B cell (primary cell): Measurements from ENCODE around the gene PAX2. TPM values are rescaled to one million over a fixed set of nuclear protein-coding genes. Genes with fewer than 3 reads are reported as not detected.

Experiments
- ATAC-seq: fragments of 200-7000 bp; cut with Tn5 transposase; one replicate; pipeline ENCODE4 v1.10.0; 2021; ENCODE audit warnings: low read depth, mild to moderate bottlenecking, moderate number of reproducible peaks, moderate library complexity
- CTCF ChIA-PET: fragments of 350-600 bp; sonication (Branson Sonifier 250); formaldehyde crosslinking; loops from one replicate; lab custom pipeline; 2021; ENCODE audit warnings: antibody characterized with exemption, inconsistent platforms; lab: Charles Lee
- POLR2A ChIA-PET: fragments of 350-600 bp; sonication (Branson Sonifier 250); formaldehyde crosslinking; loops from one replicate; lab custom pipeline; 2021; ENCODE audit warnings: antibody characterized with exemption; lab: Charles Lee
- DNase-seq: peaks from one replicate; pipeline ENCODE4 v3.0.0; 2013
- H2AFZ ChIP-seq: 2 replicates; pipeline ENCODE4 v1.6.1; 2012; ENCODE audit warnings: mild to moderate bottlenecking, low read depth, low read length; ENCODE audit not compliant: insufficient read depth, poor library complexity, severe bottlenecking
- H3K27ac ChIP-seq, 2 donors: 1 replicate in 1 of 2; 2 replicates in 1 of 2; pipeline ENCODE4 v1.5.1; 2012 to 2013; ENCODE audit warnings: low read length in 2 of 2, mild to moderate bottlenecking in 2 of 2, moderate library complexity in 1 of 2
- H3K27me3 ChIP-seq, 4 experiments: fragments of 200-600 bp in 1 of 4; sonication (generic) in 1 of 4; replicated peaks in 1 of 4; 1 replicate in 2 of 4; 2 replicates in 2 of 4; pipeline versions ENCODE4 v1.6.1 to v1.7.0; 2013 to 2016; ENCODE audit warnings: low read length in 3 of 4, mild to moderate bottlenecking in 2 of 4, mixed read lengths in 1 of 4, moderate library complexity in 1 of 4; ENCODE audit not compliant: insufficient read depth in 4 of 4, control insufficient read depth in 3 of 4; ENCODE audit errors: control extremely low read depth in 1 of 4
- H3K36me3 ChIP-seq, 2 experiments: replicated peaks in 1 of 2; 1 replicate in 1 of 2; 2 replicates in 1 of 2; pipeline versions ENCODE4 v1.6.1 to v1.7.1; 2013; ENCODE audit warnings: low read length in 1 of 2; ENCODE audit not compliant: insufficient read depth in 2 of 2, control insufficient read depth in 1 of 2; ENCODE audit errors: control extremely low read depth in 1 of 2, extremely low read depth in 1 of 2
- H3K4me1 ChIP-seq, 2 donors: fragments of 200-600 bp in 1 of 2; sonication (generic) in 1 of 2; 1 replicate in 1 of 2; 2 replicates in 1 of 2; pipeline versions ENCODE4 v1.5.1 to v1.6.1; 2013 to 2017; ENCODE audit warnings: low read length in 2 of 2; ENCODE audit not compliant: control insufficient read depth in 2 of 2, insufficient read depth in 2 of 2
- H3K4me2 ChIP-seq: replicated peaks from 2 replicates; pipeline ENCODE3; 2012; ENCODE audit warnings: mild to moderate bottlenecking, low read depth, low read length; ENCODE audit not compliant: poor library complexity, severe bottlenecking
- H3K4me3 ChIP-seq, 5 experiments: fragments of 200-600 bp in 1 of 5; sonication (generic) in 1 of 5; 1 replicate in 3 of 5; 2 replicates in 2 of 5; pipeline versions ENCODE4 v1.5.1 to v1.7.0; 2011 to 2016; ENCODE audit warnings: low read length in 4 of 5, mild to moderate bottlenecking in 4 of 5, low read depth in 2 of 5, control low read depth in 1 of 5, moderate library complexity in 1 of 5; ENCODE audit not compliant: insufficient read depth in 1 of 5; ENCODE audit errors: control extremely low read depth in 1 of 5, extremely low read depth in 1 of 5
- H3K79me2 ChIP-seq: fragments of 200-600 bp; sonication (generic); one replicate; pipeline ENCODE4 v1.6.0; 2016; ENCODE audit warnings: low read length; ENCODE audit not compliant: control insufficient read depth, insufficient read depth
- H3K9ac ChIP-seq: fragments of 200-600 bp; sonication (generic); 2 replicates; pipeline ENCODE4 v1.6.1; 2017; ENCODE audit warnings: mild to moderate bottlenecking, low read length, moderate library complexity
- H3K9me3 ChIP-seq, 3 donors: one replicate each; pipeline versions ENCODE4 v1.6.1 to v1.7.1; 2013; ENCODE audit warnings: low read length in 2 of 3; ENCODE audit not compliant: control insufficient read depth in 2 of 3, insufficient read depth in 1 of 3; ENCODE audit errors: control extremely low read depth in 1 of 3
- H4K20me1 ChIP-seq: 2 replicates; pipeline ENCODE4 v1.6.0; 2012; ENCODE audit warnings: mild to moderate bottlenecking, low read length; ENCODE audit not compliant: insufficient read depth, control insufficient read depth, poor library complexity, severe bottlenecking
- H3K27ac Mint-ChIP-seq: one replicate; pipeline ENCODE4 v1.8.0; 2021; ENCODE audit warnings: mixed read lengths
- H3K27me3 Mint-ChIP-seq: one replicate; pipeline ENCODE4 v1.8.0; 2021; ENCODE audit warnings: mixed read lengths
- H3K4me1 Mint-ChIP-seq: one replicate; pipeline ENCODE4 v1.8.0; 2021; ENCODE audit warnings: mixed read lengths
- H3K4me3 Mint-ChIP-seq: one replicate; pipeline ENCODE4 v1.8.0; 2021; ENCODE audit warnings: mixed read lengths
- H3K9me3 Mint-ChIP-seq: one replicate; pipeline ENCODE4 v1.8.0; 2022; ENCODE audit warnings: mixed read lengths; ENCODE audit not compliant: insufficient read depth
- CTCF ChIP-seq: fragments of 200-600 bp; IDR thresholded peaks from one replicate; pipeline ENCODE4 v1.8.0; 2022; ENCODE audit warnings: antibody characterized with exemption, mild to moderate bottlenecking
- EZH2 ChIP-seq: IDR thresholded peaks from 2 replicates; pipeline ENCODE4 v1.6.1; 2012; ENCODE audit warnings: borderline replicate concordance, low read depth, mild to moderate bottlenecking, moderate library complexity, low read length; ENCODE audit not compliant: insufficient read depth, poor library complexity, severe bottlenecking
- WGBS: methylation state at CpG from one replicate; pipeline ENCODE4 v1.1.5; 2013; ENCODE audit warnings: missing lambda C conversion rate; ENCODE audit not compliant: insufficient coverage; 5-methylcytosine and 5-hydroxymethylcytosine counted together
- intact Hi-C: fragments of 100-400 bp; cut with micrococcal nuclease; formaldehyde crosslinking; loops from one replicate; pipeline ENCODE4 v1.10.0; 2022
- polyA plus RNA-seq: library from polyadenylated mRNA; depleted of rRNA; stranded (reverse); fragments of >200 nt; gene quantifications from 2 replicates; pipeline ENCODE4 v1.2.3, GENCODE V29; 2012
- total RNA-seq, 2 donors: library from RNA; stranded (reverse); fragments of 120-200 nt in 1 of 2; gene quantifications; 1 replicate in 1 of 2; 2 replicates in 1 of 2; pipeline versions ENCODE4 v1.2.3 to v1.2.4, GENCODE V29; 2013 to 2022

Gene PAX2
- total and polyA plus RNA-seq, 2 donors (not counting 1 experiment from before 2014, with no cell fraction given) = 0.12 TPM; not detected in 1

GRCh38 chr10:100827819-100828737 is 82.7 kb downstream of the PAX2 start:
- TF ChIP-seq CTCF (no peak), EZH2 (peak; percentile 27)
- H3K4me3 Mint-ChIP-seq = peak overlapping the region; percentile 87
- Histone ChIP-seq H3K9ac (peak overlapping the region; percentile 70), H3K36me3 (no peaks in the 10 kb centered on the region), H3K9me3 (peaks cover 0 to 37% (median 0%) of the 10 kb centered on the region in 3 donors), H3K4me1 (peaks cover 49 to 54% of the 10 kb centered on the region in 2 donors), H3K4me2 (peak overlapping the region; percentile 97), H2AFZ (peak overlapping the region; percentile 81), H3K27ac (no peak overlapping the region), H3K4me3 (peak overlapping the region in 4 of 5 experiments; percentile 46 to 71 (median 62)), H4K20me1 (peaks cover 12% of the 10 kb centered on the region), H3K79me2 (no peaks in the 10 kb centered on the region), H3K27me3 (peaks cover 0 to 91% (median 59%) of the 10 kb centered on the region in 4 experiments)
- H3K4me1 Mint-ChIP-seq = peaks cover 43% of the 10 kb centered on the region
- H3K27me3 Mint-ChIP-seq = peaks cover 75% of the 10 kb centered on the region
- CTCF ChIA-PET = no interaction called here
- 4% methylated on average over 60 of the region's 69 CpGs for WGBS
- POLR2A ChIA-PET = no interaction called here
- H3K27ac Mint-ChIP-seq = peak overlapping the region; percentile 53
- peak; percentile 46 for ATAC-seq
- no peaks in the 10 kb centered on the region for H3K9me3 Mint-ChIP-seq
- intact Hi-C loops = loop anchor here (5.0 to 10.0 kb wide), 4 partner anchors 81 to 293 kb away; partner anchors contain the start of genes HIF1AN, PAX2 and SLF2
- DNase-seq = peak; percentile 63
